HG02623 (cell line): ENCODE results near the gene FBP1.

Source experiments
- ATAC-seq: cut with Tn5 transposase; IDR thresholded peaks from one replicate; pipeline ENCODE4 v1.9.1; 2021; ENCODE audit warnings: moderate library complexity; ENCODE audit not compliant: unreplicated experiment

The FBP1 gene

GRCh38 chr9:94639061-94639998 lies at the start of gene FBP1:
FBP1 (minus strand) TSS chr9:94639518; CDS start chr9:94639310, 208 bp downstream.
- ATAC-seq = peak; percentile 40

GRCh38 chr9:94687451-94687850 lies 48.1 kb upstream of the FBP1 start:
- no peak for ATAC-seq

- no peak for ATAC-seq
Measured at GRCh38 chr9:94685359-94685758, 46.0 kb upstream of the FBP1 start.

- no peak for ATAC-seq
Measured at GRCh38 chr9:94681508-94681907, 42.2 kb upstream of the FBP1 start.

GRCh38 chr9:94680621-94681020 lies 41.3 kb upstream of the FBP1 start:
- ATAC-seq = no peak

GRCh38 chr9:94680020-94680419 lies 40.7 kb upstream of the FBP1 start:
- ATAC-seq = no peak

GRCh38 chr9:94679587-94679986 lies 40.3 kb upstream of the FBP1 start:
- ATAC-seq = no peak

- ATAC-seq = no peak
Measured at GRCh38 chr9:94677929-94678328, 38.6 kb upstream of the FBP1 start.

GRCh38 chr9:94676446-94677131 lies 37.3 kb upstream of the FBP1 start:
- no peak for ATAC-seq

- ATAC-seq = no peak
Measured at GRCh38 chr9:94675008-94675881, 35.9 kb upstream of the FBP1 start.

- ATAC-seq = no peak
Measured at GRCh38 chr9:94672811-94673487, 33.6 kb upstream of the FBP1 start.

- ATAC-seq = no peak
Measured at GRCh38 chr9:94668928-94669729, 29.8 kb upstream of the FBP1 start.

- no peak for ATAC-seq
Measured at GRCh38 chr9:94668418-94668927, 29.2 kb upstream of the FBP1 start.

GRCh38 chr9:94666364-94667099 lies 27.2 kb upstream of the FBP1 start:
- ATAC-seq = no peak

- ATAC-seq = no peak
Measured at GRCh38 chr9:94665613-94666012, 26.3 kb upstream of the FBP1 start.

GRCh38 chr9:94664801-94665200 lies 25.5 kb upstream of the FBP1 start:
- no peak for ATAC-seq

- no peak for ATAC-seq
Measured at GRCh38 chr9:94663640-94664039, 24.3 kb upstream of the FBP1 start.

- no peak for ATAC-seq
Measured at GRCh38 chr9:94663140-94663539, 23.8 kb upstream of the FBP1 start.
